HCT116 (cell line): Measurements from ENCODE around the gene KRTAP10-11. TPM values are rescaled to one million over a fixed set of nuclear protein-coding genes. Genes with fewer than 3 reads are reported as not detected.

Experiments used
- ATAC-seq: fragments of 200-7000 bp; cut with Tn5 transposase; 2 replicates; pipeline ENCODE4 v1.9.1; 2020; ENCODE audit warnings: mild to moderate bottlenecking, moderate library complexity
- BruUV-seq: library from RNA; stranded (reverse); fragments of 400-500 nt; replicated peaks from 2 replicates; lab custom pipeline; 2021; lab: Mats Ljungman, UMichigan
- CTCF ChIA-PET: fragments of 300-600 bp; sonication (Branson Sonifier 250); formaldehyde crosslinking; loops from one replicate; lab custom pipeline; 2021; ENCODE audit warnings: antibody characterized with exemption; lab: Charles Lee
- POLR2A ChIA-PET: fragments of 300-600, 350-600 bp; sonication (Branson Sonifier 250); formaldehyde crosslinking; loops from one replicate; lab custom pipeline; 2021; ENCODE audit warnings: antibody characterized with exemption; lab: Charles Lee
- RAD21 ChIA-PET, 2 experiments: fragments of 300-600 bp; sonication (Branson Sonifier 250); formaldehyde crosslinking; loops; one replicate each; lab custom pipeline; 2023; ENCODE audit warnings: low total read pairs in 2 of 2; ENCODE audit not compliant: uncharacterized antibody in 2 of 2, unreplicated experiment in 2 of 2, low non-redundant PET in 1 of 2; lab: Charles Lee
- DNase-seq: peaks from one replicate; pipeline ENCODE4 v3.0.0-alpha.2; 2010; ENCODE audit warnings: low read depth, low spot score
- H2AFZ ChIP-seq: fragments of 200-600 bp; shearing (Covaris generic), sonication (generic); 2 replicates; pipeline ENCODE4 v1.6.1; 2017; ENCODE audit warnings: low read depth, mixed run types, mixed read lengths, antibody characterized with exemption, low read length; ENCODE audit not compliant: poor library complexity, severe bottlenecking
- H3K27ac ChIP-seq: 2 replicates; pipeline ENCODE4 v1.5.1; 2012; ENCODE audit warnings: low read depth, low read length
- H3K27me3 ChIP-seq: fragments of 200-600 bp; sonication (generic); 2 replicates; pipeline ENCODE4 v1.6.1; 2016; ENCODE audit warnings: mixed run types, low read length, mixed read lengths; ENCODE audit not compliant: insufficient read depth
- H3K36me3 ChIP-seq, 2 experiments: fragments of 200-500 bp in 1 of 2; fragments of 200-600 bp in 1 of 2; sonication (Bioruptor generic) in 1 of 2; sonication (generic) in 1 of 2; 2 replicates each; pipeline versions ENCODE4 v1.5.1 to v1.6.1; 2014 to 2016; ENCODE audit warnings: low read length in 2 of 2, inconsistent platforms in 1 of 2, mixed read lengths in 1 of 2, mixed run types in 1 of 2; ENCODE audit not compliant: insufficient read depth in 2 of 2, control insufficient read depth in 1 of 2
- H3K4me1 ChIP-seq, 2 experiments: fragments of 200-600 bp in 1 of 2; sonication (generic) in 1 of 2; 2 replicates each; pipeline versions ENCODE4 v1.5.1 to v1.6.1; 2012 to 2017; ENCODE audit warnings: low read length in 2 of 2, inconsistent platforms in 1 of 2, mild to moderate bottlenecking in 1 of 2, mixed read lengths in 1 of 2, mixed run types in 1 of 2, moderate library complexity in 1 of 2; ENCODE audit not compliant: insufficient read depth in 2 of 2, control insufficient read depth in 1 of 2
- H3K4me2 ChIP-seq: fragments of 200-600 bp; sonication (generic); 2 replicates; pipeline ENCODE4 v1.6.1; 2017; ENCODE audit warnings: mixed run types, low read length, mixed read lengths
- H3K4me3 ChIP-seq, 2 experiments: fragments of 200-600 bp in 1 of 2; sonication (generic) in 1 of 2; replicated peaks in 1 of 2; 2 replicates each; pipeline ENCODE4 v1.5.1; 2011 to 2016; ENCODE audit warnings: low read length in 2 of 2, control low read depth in 1 of 2, low read depth in 1 of 2, mild to moderate bottlenecking in 1 of 2, mixed read lengths in 1 of 2, mixed run types in 1 of 2
- H3K79me2 ChIP-seq: fragments of 200-600 bp; sonication (generic); 2 replicates; pipeline ENCODE4 v1.6.1; 2017; ENCODE audit warnings: mild to moderate bottlenecking, mixed run types, low read length, moderate library complexity, mixed read lengths; ENCODE audit not compliant: insufficient read depth
- H3K9ac ChIP-seq: fragments of 200-600 bp; sonication (generic); 2 replicates; pipeline ENCODE4 v1.6.1; 2016; ENCODE audit warnings: low read length, mixed read lengths
- H3K9me2 ChIP-seq: fragments of 200-600 bp; sonication (generic), shearing (Covaris generic); 2 replicates; pipeline ENCODE4 v1.6.1; 2017; ENCODE audit warnings: mixed run types, mild to moderate bottlenecking, moderate library complexity; ENCODE audit not compliant: insufficient read depth
- H3K9me3 ChIP-seq, 2 experiments: fragments of 200-500 bp in 1 of 2; fragments of 200-600 bp in 1 of 2; sonication (Bioruptor generic) in 1 of 2; sonication (generic) in 1 of 2; 2 replicates each; pipeline ENCODE4 v1.6.1; 2014 to 2017; ENCODE audit warnings: low read length in 2 of 2, mixed read lengths in 2 of 2, inconsistent platforms in 1 of 2, low read depth in 1 of 2, mild to moderate bottlenecking in 1 of 2, mixed run types in 1 of 2, moderate library complexity in 1 of 2; ENCODE audit not compliant: control insufficient read depth in 1 of 2, insufficient read depth in 1 of 2
- H4K20me1 ChIP-seq: fragments of 200-600 bp; sonication (generic), shearing (Covaris generic); 2 replicates; pipeline ENCODE4 v1.6.1; 2017; ENCODE audit warnings: mixed run types, mild to moderate bottlenecking, moderate library complexity; ENCODE audit not compliant: insufficient read depth
- CEBPB ChIP-seq: IDR thresholded peaks from 2 replicates; pipeline ENCODE4 v1.6.1; 2012; ENCODE audit warnings: low read depth
- CTCF ChIP-seq, 3 experiments: fragments of 200-600 bp in 1 of 3; sonication (generic) in 1 of 3; IDR thresholded peaks in 2 of 3; conservative IDR thresholded peaks in 1 of 3; 2 replicates each; pipeline ENCODE4 v1.5.1; 2012 to 2017; ENCODE audit warnings: low read depth in 2 of 3, low read length in 2 of 3, antibody characterized with exemption in 1 of 3, borderline replicate concordance in 1 of 3, control low read depth in 1 of 3, mild to moderate bottlenecking in 1 of 3, mixed read lengths in 1 of 3, mixed run types in 1 of 3, moderate library complexity in 1 of 3; ENCODE audit not compliant: insufficient read depth in 1 of 3
- EGR1 ChIP-seq: IDR thresholded peaks from 2 replicates; pipeline ENCODE4 v1.6.1; 2012; ENCODE audit warnings: low read depth
- EZH2 ChIP-seq: fragments of 200-600 bp; sonication (generic); IDR thresholded peaks from 2 replicates; pipeline ENCODE4 v1.6.1; 2017; ENCODE audit warnings: antibody characterized with exemption, mixed run types
- EZH2phosphoT487 ChIP-seq: fragments of 200-600 bp; IDR thresholded peaks from 2 replicates; pipeline ENCODE4 v1.6.1; 2018; ENCODE audit warnings: antibody characterized with exemption, borderline replicate concordance
- FOSL1 ChIP-seq: IDR thresholded peaks from 2 replicates; pipeline ENCODE4 v1.6.1; 2012; ENCODE audit warnings: low read depth
- JUND ChIP-seq: IDR thresholded peaks from 2 replicates; pipeline ENCODE4 v1.6.1; 2012
- POLR2A ChIP-seq: IDR thresholded peaks from 2 replicates; pipeline ENCODE4 v1.7.0; 2011; ENCODE audit warnings: borderline replicate concordance; ENCODE audit not compliant: insufficient read depth, insufficient read length; ENCODE audit errors: extremely low read depth
- RAD21 ChIP-seq: IDR thresholded peaks from 2 replicates; pipeline ENCODE4 v1.6.1; 2012; ENCODE audit warnings: low read depth, mild to moderate bottlenecking
- REST ChIP-seq: IDR thresholded peaks from 2 replicates; pipeline ENCODE4 v1.6.1; 2012; ENCODE audit warnings: low read depth
- YY1 ChIP-seq: IDR thresholded peaks from 2 replicates; pipeline ENCODE4 v1.6.1; 2011; ENCODE audit warnings: low read length, low read depth, moderate library complexity, mild to moderate bottlenecking; ENCODE audit not compliant: insufficient replicate concordance; ENCODE audit errors: extremely low read depth
- ZBTB33 ChIP-seq: IDR thresholded peaks from 2 replicates; pipeline ENCODE4 v1.6.1; 2011; ENCODE audit warnings: mild to moderate bottlenecking, low read length, moderate library complexity; ENCODE audit not compliant: insufficient replicate concordance; ENCODE audit errors: extremely low read depth
- ZNF274 ChIP-seq: fragments of 200-500 bp; sonication (Bioruptor generic); IDR thresholded peaks from 2 replicates; pipeline ENCODE4 v1.6.1; 2014; ENCODE audit warnings: mild to moderate bottlenecking, low read depth, low read length, inconsistent platforms
- intact Hi-C: fragments of 100-400 bp; cut with micrococcal nuclease; formaldehyde crosslinking; loops from 2 replicates; pipeline ENCODE4 v1.10.0; 2022
- total RNA-seq: library from RNA; stranded (reverse); gene quantifications from one replicate; pipeline ENCODE4 v1.2.1, GENCODE V29; 2021; ENCODE audit not compliant: unreplicated experiment
- TF ChIP-seq, protein P1 (sequence below): IDR thresholded peaks from 2 replicates; pipeline ENCODE4 v1.6.1; 2012
- TF ChIP-seq, protein P2 (sequence below): IDR thresholded peaks from 2 replicates; pipeline ENCODE4 v1.6.1; 2012

Gene KRTAP10-11
- total RNA-seq, 1 experiment from 2014 or later = not detected

DNA sequence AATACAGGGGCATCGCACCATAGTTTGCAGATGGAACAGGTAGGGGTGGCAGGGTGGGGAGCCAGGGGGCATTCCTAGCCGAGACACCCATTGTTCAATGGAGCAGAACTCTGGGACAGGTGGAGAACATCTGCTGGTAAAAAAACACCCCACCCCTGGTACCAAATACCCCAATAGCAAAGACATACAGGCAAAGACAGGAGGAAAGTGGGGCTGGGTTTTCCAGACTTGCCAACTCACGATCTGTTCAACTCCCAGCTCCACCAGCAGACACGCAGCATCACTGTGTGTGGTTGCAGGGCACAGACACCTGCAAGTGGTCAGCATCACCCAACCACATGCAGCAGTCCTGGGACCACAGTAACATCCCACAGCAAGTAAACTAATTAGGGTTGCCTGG is 34.7 kb upstream of the KRTAP10-11 start (continued):
- TF ChIP-seq RAD21 = no peak

DNA sequence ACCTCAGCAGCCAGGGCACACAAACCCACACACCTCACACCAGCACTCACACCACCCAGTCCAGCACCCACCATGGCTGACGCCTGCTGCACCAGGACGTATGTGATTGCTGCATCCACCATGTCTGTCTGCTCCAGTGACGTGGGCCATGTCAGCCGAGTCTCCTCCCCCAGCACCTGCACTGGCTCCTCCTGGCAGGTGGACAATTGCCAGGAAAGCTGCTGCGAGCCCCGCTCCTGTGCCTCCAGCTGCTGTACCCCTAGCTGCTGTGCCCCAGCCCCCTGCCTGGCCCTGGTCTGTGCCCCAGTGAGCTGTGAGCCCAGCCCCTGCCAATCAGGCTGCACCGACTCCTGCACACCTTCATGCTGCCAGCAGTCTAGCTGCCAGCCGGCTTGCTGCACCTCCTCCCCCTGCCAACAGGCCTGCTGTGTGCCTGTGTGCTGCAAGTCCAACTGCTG is 34.2 kb upstream of the KRTAP10-11 start, which contains the start of gene KRTAP10-8:
Gene KRTAP10-8, plus strand, starts transcription at position 51 of the 458 bp plus-strand sequence. Its CDS starts 22 bp downstream, at position 73.
- peaks cover 3 to 5% of the 10 kb centered on the region in 2 experiments; a peak in 2 of 4 replicates for H3K9me3 ChIP-seq
- RAD21 ChIA-PET = no interaction called here
- no peaks in the 10 kb centered on the region for H3K4me1 ChIP-seq
- ATAC-seq (no peak), DNase-seq (no peak)
- H3K4me3 ChIP-seq = no peak within 1 kb of the TSS
- no peaks in the 10 kb centered on the region for H3K9me2 ChIP-seq
- BruUV-seq = no TSS peak
- no peak within 1 kb of the TSS for H2AFZ ChIP-seq
- no peak for TF ChIP-seq POLR2A
- TF ChIP-seq REST = no peak
- TF ChIP-seq, protein P1, sequence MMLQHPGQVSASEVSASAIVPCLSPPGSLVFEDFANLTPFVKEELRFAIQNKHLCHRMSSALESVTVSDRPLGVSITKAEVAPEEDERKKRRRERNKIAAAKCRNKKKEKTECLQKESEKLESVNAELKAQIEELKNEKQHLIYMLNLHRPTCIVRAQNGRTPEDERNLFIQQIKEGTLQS = no peak
- no peak for TF ChIP-seq JUND
- no peak for TF ChIP-seq EGR1
- TF ChIP-seq ZNF274 = no peak
- TF ChIP-seq EZH2 = no peak
- TF ChIP-seq EZH2phosphoT487 = no peak
- TF ChIP-seq YY1 = no peak
- TF ChIP-seq CTCF (IDR thresholded peaks at IDR 0.05 in 2 of 3, conservative IDR thresholded peaks at IDR 0.05 in 1 of 3; ENCODE audit: borderline replicate concordance in 1 of 3, insufficient read depth in 1 of 3, low read depth in 2 of 3, low read length in 2 of 3) = no peak
- no peak for TF ChIP-seq CEBPB
- TF ChIP-seq RAD21 = no peak
- TF ChIP-seq FOSL1 = no peak
- TF ChIP-seq ZBTB33 = no peak
- TF ChIP-seq, protein P2, sequence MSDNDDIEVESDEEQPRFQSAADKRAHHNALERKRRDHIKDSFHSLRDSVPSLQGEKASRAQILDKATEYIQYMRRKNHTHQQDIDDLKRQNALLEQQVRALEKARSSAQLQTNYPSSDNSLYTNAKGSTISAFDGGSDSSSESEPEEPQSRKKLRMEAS = no peak
- H3K36me3 ChIP-seq = no peaks in the 10 kb centered on the region
- H3K27me3 ChIP-seq = no peaks in the 10 kb centered on the region
- H4K20me1 ChIP-seq = no peaks in the 10 kb centered on the region
- intact Hi-C loops = no loop called here
- no peak within 1 kb of the TSS for H3K9ac ChIP-seq
- CTCF ChIA-PET = no interaction called here
- POLR2A ChIA-PET = no interaction called here
- H3K79me2 ChIP-seq = no peaks in the 10 kb centered on the region
- no peak within 1 kb of the TSS for H3K4me2 ChIP-seq
- no peak within 1 kb of the TSS for H3K27ac ChIP-seq
